GM21423 (cell line): Measurements from ENCODE around the gene TPSB2.
"Not testable (repeated sequence)": the region's sequence is repeated elsewhere in the genome, so short reads cannot be mapped to it uniquely, and the experiment has no call there.

Source experiments
- ATAC-seq: cut with Tn5 transposase; IDR thresholded peaks from one replicate; pipeline ENCODE4 v1.9.1; 2021; ENCODE audit warnings: mild to moderate bottlenecking, moderate library complexity; ENCODE audit not compliant: unreplicated experiment

TPSB2 gene

DNA sequence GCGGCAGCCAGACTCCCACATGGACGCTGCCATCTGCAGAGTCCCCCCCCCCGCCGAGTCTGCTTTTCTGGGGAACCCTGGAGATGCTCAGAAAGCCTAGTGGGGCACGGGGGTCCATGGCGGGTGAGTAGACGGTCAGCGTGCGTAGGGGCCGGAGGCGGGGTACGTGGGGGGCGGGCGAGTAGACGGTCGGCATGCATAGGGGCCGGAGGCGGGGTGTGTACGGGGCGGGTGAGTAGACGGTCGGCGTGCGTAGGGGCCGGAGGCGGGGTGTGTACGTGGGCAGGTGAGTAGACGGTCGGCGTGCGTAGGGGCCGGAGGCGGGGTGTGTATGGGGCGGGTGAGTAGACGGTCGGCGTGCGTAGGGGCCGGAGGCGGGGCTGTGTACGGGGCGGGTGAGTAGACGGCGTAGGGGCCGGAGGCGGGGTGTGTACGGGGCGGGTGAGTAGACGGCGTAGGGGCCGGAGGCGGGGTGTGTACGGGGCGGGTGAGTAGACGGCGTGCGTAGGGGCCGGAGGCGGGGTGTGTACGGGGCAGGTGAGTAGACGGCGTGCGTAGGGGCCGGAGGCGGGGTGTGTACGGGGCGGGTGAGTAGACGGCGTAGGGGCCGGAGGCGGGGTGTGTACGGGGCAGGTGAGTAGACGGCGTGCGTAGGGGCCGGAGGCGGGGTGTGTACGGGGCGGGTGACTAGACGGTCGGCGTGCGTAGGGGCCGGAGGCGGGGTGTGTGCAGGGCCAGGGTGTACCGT is 44.4 kb downstream of the TPSB2 start:
- not testable (repeated sequence) for ATAC-seq

GRCh38 chr16:1184980-1185379 is 45.0 kb downstream of the TPSB2 start:
- no peak for ATAC-seq

GRCh38 chr16:1184156-1184868 is 45.7 kb downstream of the TPSB2 start:
- no peak for ATAC-seq

DNA sequence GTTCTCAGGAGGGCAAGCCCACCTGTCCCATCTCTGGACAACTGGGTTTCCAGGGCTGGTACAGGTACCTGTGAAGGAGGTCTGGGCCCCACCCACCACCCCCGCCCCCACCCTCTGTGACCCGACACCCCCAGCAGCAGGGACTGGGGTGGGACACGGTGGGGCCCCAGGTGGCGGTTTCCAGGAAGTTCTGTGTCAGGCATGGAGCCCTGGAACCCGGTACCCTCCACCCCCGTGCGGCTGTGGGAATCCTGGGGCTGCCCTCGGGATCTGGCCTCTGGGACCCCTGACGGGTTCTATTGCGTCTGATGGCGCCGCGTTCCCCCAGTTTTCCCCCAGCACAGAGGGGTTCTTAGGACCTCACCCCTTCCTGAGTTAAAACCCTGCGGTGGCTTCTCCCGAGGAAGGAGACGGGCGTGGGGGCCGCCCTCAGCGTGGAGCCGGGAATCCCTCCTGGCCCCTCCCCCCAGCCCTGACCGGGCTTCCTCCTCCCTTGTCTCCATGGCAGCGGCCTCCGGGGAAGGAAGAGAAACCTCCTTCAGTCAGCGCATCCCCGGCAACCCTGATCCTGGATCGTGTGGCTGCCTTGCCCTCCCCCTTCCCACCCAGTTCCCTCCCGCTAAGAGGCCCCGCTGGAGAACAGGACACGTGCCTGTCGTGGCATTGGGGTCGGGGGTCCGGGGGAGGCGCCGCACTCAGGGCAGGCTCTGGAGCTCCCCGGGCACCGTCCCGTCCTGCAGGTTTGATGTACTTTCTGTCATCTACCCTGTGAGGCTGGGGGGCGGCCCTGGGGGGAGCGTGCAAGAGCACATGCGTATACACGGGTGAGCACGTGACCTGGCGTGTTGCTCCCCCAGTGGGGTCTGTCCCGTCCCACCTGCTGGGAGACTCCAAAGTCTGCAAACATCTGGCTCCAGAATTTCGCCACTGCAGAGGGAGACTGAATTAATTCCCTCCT is 46.8 kb downstream of the TPSB2 start:
- no peak for ATAC-seq

DNA sequence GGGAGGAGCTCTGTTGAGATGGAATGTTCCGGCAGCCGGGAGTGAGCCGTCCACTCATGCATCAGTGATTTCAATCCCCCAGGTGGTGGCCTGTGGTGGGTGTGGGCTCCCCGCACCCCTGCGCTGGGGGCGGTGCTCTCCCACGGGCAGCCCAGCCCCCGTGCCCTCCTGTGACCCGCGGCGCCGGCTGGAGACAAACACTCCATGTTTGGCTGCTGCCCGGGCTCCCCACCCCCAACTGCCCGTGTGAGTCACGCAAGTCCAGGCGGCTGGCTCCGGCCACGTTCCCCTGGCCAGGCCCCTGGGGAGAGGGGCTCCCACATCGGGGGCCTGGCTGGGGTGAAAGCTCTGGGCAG is 47.7 kb downstream of the TPSB2 start:
- no peak for ATAC-seq

DNA sequence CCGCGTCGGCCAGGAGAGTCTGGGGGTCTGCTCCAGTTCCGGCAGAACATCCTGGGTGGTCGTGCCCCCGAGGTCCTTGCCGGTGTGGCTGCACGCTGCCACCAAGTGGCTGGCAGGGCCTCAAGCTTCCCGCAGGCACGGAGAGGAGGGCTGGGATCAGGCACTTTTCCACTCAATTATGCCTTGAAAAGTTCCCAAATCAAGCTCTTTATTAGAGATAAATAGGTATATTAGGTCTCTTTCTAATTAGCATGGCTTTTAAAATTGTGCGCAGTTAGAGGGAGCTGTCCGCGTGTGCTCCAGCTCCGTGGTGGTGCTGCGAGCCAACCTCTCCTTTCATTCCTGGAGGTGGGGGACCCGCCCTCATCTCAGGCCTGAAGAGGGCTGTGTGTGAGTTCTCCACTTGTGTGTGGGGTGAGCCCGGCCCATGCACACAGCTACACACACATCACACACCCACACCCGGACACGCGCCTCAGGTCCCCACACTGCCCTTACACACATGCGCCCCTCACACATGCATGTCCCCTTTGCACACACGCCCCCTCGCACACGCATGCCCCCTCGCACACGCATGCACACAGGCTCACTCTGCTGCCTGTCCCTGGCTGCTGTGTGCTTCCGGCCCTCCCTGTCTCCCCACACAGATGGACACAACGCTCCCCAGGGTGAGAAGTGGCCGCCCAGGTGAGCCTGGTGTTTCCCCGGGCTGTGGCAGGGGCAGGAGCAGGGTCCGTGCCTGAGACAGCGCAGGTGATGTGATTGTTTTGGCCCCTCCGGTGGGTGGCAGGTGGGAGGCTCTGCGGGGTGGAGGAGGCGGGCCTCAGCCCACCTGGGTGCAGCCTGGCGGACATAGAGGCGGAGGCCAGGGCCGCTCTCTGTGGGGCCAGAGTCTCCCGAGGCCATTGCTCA is 48.3 kb downstream of the TPSB2 start:
- no peak for ATAC-seq

DNA sequence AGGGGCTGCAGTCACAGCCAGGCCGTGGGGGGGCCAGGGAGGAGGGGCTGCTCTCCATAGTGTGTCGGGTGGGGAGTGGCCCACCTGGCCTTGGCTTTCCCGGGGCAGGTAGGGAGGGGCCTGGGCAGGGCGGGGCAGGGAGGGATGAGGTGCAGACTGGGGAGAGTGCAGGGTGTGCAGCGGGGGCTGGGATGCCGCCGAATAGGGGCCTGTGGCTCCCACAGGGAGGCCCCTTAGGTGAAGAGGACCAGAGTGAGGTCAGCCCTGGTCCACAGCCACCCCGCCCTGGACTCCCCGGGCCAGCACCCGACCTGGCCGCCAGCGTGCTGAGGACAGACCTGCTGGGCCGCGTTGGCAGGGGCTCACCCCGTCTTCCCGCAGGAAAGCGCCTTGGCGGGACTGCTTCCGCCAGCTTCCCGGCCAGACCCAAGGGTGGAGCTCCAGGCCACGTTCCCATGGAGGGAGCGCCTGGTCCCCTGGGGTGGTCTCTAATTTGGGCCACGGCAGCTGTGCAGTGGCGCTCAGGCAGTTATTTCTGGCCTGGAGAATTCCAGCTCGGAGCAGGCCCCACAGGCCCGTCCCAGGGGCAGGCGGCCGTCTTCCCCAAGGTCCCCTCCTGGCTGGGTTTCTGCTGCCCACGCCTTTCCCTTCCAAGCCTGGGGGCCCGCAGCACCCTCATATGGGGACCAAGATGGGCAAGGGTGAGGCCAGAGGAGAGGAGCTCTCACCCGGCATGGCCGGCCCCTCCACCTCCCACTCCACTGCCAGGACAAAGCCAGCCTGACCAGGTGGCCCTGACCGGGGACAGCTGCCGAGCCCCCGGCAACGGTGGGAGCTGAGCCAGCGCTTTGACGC is 49.2 kb downstream of the TPSB2 start:
- no peak for ATAC-seq
